Kidney epithelial cell (primary cell): ENCODE results near the gene NEDD4L. TPM values are rescaled to one million over a fixed set of nuclear protein-coding genes. Genes with fewer than 3 reads are reported as not detected.
"Not testable (repeated sequence)": the region's sequence is repeated elsewhere in the genome, so short reads cannot be mapped to it uniquely, and the experiment has no call there.

Experiments
- DNase-seq: peaks from one replicate; pipeline ENCODE4 v3.0.0-alpha.2; 2010; ENCODE audit warnings: low read depth
- H3K27me3 ChIP-seq: 2 replicates; pipeline ENCODE4 v1.6.0; 2011; ENCODE audit warnings: low read length; ENCODE audit not compliant: control insufficient read depth, insufficient read depth
- H3K36me3 ChIP-seq: 2 replicates; pipeline ENCODE4 v1.5.1; 2011; ENCODE audit warnings: low read length; ENCODE audit not compliant: control insufficient read depth, insufficient read depth
- H3K4me3 ChIP-seq: 2 replicates; pipeline ENCODE4 v1.5.1; 2011; ENCODE audit warnings: low read depth, mild to moderate bottlenecking, control low read depth, low read length
- total RNA-seq: library from RNA; depleted of rRNA; stranded (reverse); fragments of >200 nt; gene quantifications from 2 replicates; pipeline ENCODE4 v1.2.3, GENCODE V29; 2015
- TF ChIP-seq, protein P1 (sequence below): IDR thresholded peaks from 2 replicates; pipeline ENCODE4 v1.5.1; 2011; ENCODE audit warnings: mild to moderate bottlenecking, moderate library complexity, low read length, control low read depth, inconsistent platforms; ENCODE audit not compliant: insufficient read depth, poor library complexity, severe bottlenecking

The NEDD4L gene
- total RNA-seq, 1 donor from 2014 or later = 88.3 TPM

DNA sequence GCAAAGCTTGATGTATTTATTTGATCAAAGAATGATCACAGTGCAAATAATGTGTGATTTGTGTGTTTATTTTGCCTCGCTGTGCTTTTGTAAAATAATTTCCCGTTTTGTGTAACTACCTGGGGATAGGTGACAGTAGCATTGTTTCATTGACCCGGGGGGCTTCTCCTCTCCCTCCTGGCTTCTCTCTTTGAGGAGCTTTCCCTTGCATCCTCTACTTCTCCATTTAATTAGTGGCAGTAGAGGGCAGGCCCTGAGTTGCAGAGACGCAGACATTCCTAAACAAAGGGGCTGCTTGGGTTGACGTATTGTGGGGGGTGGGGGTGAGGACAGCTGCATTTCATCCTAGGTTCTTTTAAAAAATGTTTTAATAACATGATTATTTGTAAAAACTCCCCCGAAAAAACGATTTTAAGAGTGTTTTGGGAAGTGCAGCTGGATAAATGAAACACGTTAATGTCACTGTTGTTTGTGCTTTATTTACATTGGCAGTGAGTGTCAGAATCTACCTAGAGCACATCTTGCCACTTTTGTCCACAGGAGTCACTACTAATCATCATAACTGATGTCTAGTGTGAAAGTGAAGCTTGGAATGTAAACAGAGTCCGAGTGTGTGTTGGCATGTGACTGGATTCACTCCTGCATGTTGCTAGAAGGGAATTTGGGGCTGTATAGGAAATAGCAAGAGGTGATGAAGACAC is 2.2 kb downstream of the NEDD4L start:
- Histone ChIP-seq H3K27me3 (no peaks in the 10 kb centered on the region), H3K4me3 (peak overlapping the region; percentile 74), H3K36me3 (no peaks in the 10 kb centered on the region)
- no peak for DNase-seq
- TF ChIP-seq, protein P1, sequence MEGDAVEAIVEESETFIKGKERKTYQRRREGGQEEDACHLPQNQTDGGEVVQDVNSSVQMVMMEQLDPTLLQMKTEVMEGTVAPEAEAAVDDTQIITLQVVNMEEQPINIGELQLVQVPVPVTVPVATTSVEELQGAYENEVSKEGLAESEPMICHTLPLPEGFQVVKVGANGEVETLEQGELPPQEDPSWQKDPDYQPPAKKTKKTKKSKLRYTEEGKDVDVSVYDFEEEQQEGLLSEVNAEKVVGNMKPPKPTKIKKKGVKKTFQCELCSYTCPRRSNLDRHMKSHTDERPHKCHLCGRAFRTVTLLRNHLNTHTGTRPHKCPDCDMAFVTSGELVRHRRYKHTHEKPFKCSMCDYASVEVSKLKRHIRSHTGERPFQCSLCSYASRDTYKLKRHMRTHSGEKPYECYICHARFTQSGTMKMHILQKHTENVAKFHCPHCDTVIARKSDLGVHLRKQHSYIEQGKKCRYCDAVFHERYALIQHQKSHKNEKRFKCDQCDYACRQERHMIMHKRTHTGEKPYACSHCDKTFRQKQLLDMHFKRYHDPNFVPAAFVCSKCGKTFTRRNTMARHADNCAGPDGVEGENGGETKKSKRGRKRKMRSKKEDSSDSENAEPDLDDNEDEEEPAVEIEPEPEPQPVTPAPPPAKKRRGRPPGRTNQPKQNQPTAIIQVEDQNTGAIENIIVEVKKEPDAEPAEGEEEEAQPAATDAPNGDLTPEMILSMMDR = no peak

DNA sequence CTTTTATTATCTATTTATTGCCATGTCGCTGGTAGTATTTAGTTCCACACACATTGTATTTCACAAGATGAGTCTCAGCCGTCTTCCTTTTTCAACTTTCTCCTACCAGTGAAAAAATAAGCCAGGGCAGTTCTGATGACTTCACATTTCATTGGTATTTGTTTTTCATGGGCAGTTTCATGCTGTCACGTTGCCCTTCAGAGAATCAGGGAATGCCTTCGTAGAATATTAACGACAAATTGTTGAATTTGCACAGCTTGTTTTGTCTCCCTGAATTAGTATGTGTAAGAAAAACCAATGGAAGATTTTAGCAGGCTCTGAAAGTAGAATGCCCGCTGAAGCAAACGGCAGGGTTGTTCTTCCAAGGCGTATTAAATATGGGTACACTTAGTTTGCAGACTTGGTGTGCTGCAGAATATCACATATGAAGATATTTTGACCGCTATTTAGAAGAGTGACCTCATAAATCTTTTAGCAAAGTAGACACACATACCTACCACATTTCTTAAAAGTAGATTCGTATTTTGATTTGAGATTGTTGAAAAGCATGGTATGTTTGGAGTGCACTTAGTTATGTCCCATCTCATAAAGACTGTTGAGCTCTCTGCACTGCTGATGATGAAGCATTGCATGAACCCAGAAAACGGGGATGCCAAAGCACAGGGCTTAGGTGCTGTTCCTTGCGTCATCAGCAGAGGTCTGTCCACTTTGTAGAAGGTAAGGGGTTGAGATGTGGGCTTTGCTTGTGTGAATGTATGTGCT is 2.9 kb downstream of the NEDD4L start:
- Histone ChIP-seq H3K4me3 (no peak overlapping the region), H3K27me3 (no peaks in the 10 kb centered on the region), H3K36me3 (no peaks in the 10 kb centered on the region)
- DNase-seq = no peak
- TF ChIP-seq, protein P1 = no peak

GRCh38 chr18:58047556-58047882 is 3.5 kb downstream of the NEDD4L start:
- TF ChIP-seq, protein P1 = no peak
- H3K36me3 ChIP-seq = no peaks in the 10 kb centered on the region
- H3K27me3 ChIP-seq = no peaks in the 10 kb centered on the region
- no peak overlapping the region for H3K4me3 ChIP-seq
- no peak for DNase-seq

DNA sequence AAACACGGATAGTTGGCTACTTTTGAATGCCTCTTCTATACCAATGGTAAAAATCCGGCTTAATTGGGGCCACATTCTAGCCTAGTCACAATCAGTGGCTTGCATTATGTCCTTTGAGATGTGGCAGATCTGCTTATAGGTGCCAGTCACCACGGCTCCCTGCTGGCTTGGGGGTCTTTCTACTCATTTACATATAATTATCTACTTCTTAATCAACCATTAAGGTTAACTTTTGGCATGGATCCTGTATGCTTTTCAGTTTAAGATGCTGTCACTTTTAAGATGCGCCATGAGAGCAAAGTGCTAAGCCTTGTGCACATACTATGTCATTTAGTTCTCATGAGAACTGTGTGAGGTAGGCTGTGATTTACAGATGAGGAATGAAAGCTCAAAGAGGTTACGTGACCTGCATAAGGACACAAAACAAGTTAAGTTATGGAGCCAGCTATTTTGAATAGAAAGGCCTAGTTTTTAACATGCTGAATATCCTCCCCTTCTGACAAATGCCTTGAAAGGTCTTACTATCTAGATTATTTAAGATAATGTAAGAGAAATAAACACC is 4.1 kb downstream of the NEDD4L start:
- no peak overlapping the region for H3K4me3 ChIP-seq
- no peaks in the 10 kb centered on the region for H3K36me3 ChIP-seq
- TF ChIP-seq, protein P1 = no peak
- no peaks in the 10 kb centered on the region for H3K27me3 ChIP-seq
- no peak for DNase-seq

DNA sequence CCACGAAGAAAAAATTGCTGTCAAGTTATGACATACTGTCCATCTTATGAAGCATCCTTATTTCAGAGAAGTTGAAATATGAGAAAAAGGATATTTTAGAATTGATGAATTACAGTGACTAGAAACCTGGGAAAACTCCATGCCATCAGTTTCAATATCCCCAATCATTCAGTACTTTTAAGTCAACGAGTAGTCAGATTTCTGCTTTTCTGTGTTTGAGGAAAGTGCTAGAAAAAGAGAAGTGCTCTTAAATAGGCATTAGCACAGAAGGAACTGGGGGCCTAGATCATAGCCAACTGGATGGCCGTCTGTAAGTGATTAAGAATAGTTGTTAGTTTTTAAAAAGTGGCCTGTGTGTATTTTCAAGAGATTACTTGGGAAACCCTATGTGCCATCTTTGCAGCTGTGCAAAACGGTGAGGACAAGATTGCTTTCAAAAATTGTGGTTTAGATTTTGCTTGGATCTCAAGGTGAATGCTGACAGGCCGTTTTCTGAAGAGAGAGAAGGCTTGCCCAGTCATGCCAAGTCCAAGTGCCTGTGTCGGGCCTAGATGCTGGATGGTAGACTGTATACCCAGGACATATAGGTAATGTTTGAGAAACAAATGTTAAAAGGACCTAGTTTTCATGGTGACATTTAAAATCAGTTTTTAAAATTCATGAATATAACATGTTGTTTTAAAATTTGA is 5.1 kb downstream of the NEDD4L start:
- DNase-seq = no peak
- Histone ChIP-seq H3K36me3 (no peaks in the 10 kb centered on the region), H3K4me3 (no peak overlapping the region)

GRCh38 chr18:58050963-58051362 is 6.9 kb downstream of the NEDD4L start:
- DNase-seq, H3K4me3 ChIP-seq, H3K27me3 ChIP-seq, H3K36me3 ChIP-seq: not testable (repeated sequence)

More for the DNA sequence above, 5.1 kb downstream of the NEDD4L start:
- H3K27me3 ChIP-seq = no peaks in the 10 kb centered on the region
- TF ChIP-seq, protein P1 = no peak
